GM12878 (cell line): ENCODE data around the gene CLDN7. TPM values are rescaled to one million over a fixed set of nuclear protein-coding genes. Genes with fewer than 3 reads are reported as not detected.

ENCODE experiments used
- CBFB ChIP-seq: IDR thresholded peaks from 2 replicates; pipeline ENCODE4 v1.6.1; 2016; ENCODE audit warnings: antibody characterized with exemption, low read depth
- CBX5 ChIP-seq: sonication (generic); IDR thresholded peaks from 2 replicates; pipeline ENCODE4 v1.6.1; 2016; ENCODE audit warnings: low read depth, moderate library complexity, mild to moderate bottlenecking, inconsistent platforms
- CEBPB ChIP-seq, 2 experiments: fragments of 150-350 bp in 1 of 2; IDR thresholded peaks; 2 replicates each; pipeline ENCODE4 v1.6.1; 2012 to 2014; ENCODE audit warnings: low read depth in 2 of 2, low read length in 2 of 2, borderline replicate concordance in 1 of 2, inconsistent platforms in 1 of 2
- IKZF1 ChIP-seq: fragments of 450-650 bp; conservative IDR thresholded peaks from 2 replicates; pipeline ENCODE4 v1.6.1; 2017; ENCODE audit warnings: antibody characterized with exemption, mild to moderate bottlenecking
- MEF2B ChIP-seq: fragments of 450-650 bp; IDR thresholded peaks from 2 replicates; pipeline ENCODE4 v1.6.1; 2018; ENCODE audit warnings: mild to moderate bottlenecking, moderate library complexity; ENCODE audit not compliant: partially characterized antibody, poor library complexity, severe bottlenecking
- MTA3 ChIP-seq: IDR thresholded peaks from 2 replicates; pipeline ENCODE4 v1.6.1; 2012; ENCODE audit warnings: low read length, inconsistent platforms, borderline replicate concordance
- NFIC ChIP-seq: IDR thresholded peaks from 2 replicates; pipeline ENCODE4 v1.6.1; 2012; ENCODE audit warnings: low read depth, mild to moderate bottlenecking, inconsistent platforms, low read length, moderate library complexity
- NFYA ChIP-seq: IDR thresholded peaks from 2 replicates; pipeline ENCODE4 v1.6.1; 2011; ENCODE audit warnings: low read depth, mild to moderate bottlenecking, low read length, improper control_type of control experiment, borderline replicate concordance
- PAX8 ChIP-seq: fragments of 450-650 bp; IDR thresholded peaks from 2 replicates; pipeline ENCODE4 v1.6.1; 2017; ENCODE audit warnings: mild to moderate bottlenecking, moderate library complexity
- POLR2A ChIP-seq: IDR thresholded peaks from 2 replicates; pipeline ENCODE4 v1.6.1; 2011; ENCODE audit warnings: low read depth, mild to moderate bottlenecking, low read length
- POLR2AphosphoS2 ChIP-seq: IDR thresholded peaks from 2 replicates; pipeline ENCODE4 v1.6.1; 2011; ENCODE audit warnings: low read depth, mild to moderate bottlenecking, low read length, improper control_type of control experiment, moderate library complexity
- STAT3 ChIP-seq: IDR thresholded peaks from 2 replicates; pipeline ENCODE4 v1.6.1; 2011; ENCODE audit warnings: low read depth, low read length, improper control_type of control experiment
- SUZ12 ChIP-seq: fragments of 200-600 bp; sonication (generic); IDR thresholded peaks from one replicate; pipeline ENCODE4 v1.6.1; 2018; ENCODE audit warnings: antibody characterized with exemption, mild to moderate bottlenecking; ENCODE audit not compliant: unreplicated experiment
- TARDBP ChIP-seq: IDR thresholded peaks from 2 replicates; pipeline ENCODE4 v1.6.1; 2016; ENCODE audit warnings: borderline replicate concordance
- TBL1XR1 ChIP-seq: IDR thresholded peaks from 2 replicates; pipeline ENCODE4 v1.6.1; 2012; ENCODE audit warnings: low read depth, low read length, improper control_type of control experiment
- ZNF24 ChIP-seq: fragments of 450-650 bp; IDR thresholded peaks from 2 replicates; pipeline ENCODE4 v1.6.1; 2017; ENCODE audit warnings: antibody characterized with exemption, mild to moderate bottlenecking
- polyA plus RNA-seq, 11 experiments: library from polyadenylated mRNA; depleted of rRNA in 4 of 11; unstranded in 6 of 11; stranded (reverse) in 5 of 11; fragments of >200 nt; fragmentation: Nextera tagmentation in 4 of 11; fragmentation: Illumina TruSeq in 1 of 11; extraction: Ambion mirVana in 4 of 11; extraction: Trizol in 1 of 11; gene quantifications; 1 replicate in 1 of 11; 2 replicates in 10 of 11; pipeline versions ENCODE4 v1.2.1 to v1.2.3, GENCODE V29; 2011 to 2016; ENCODE audit warnings: inconsistent platforms in 2 of 11, missing spikeins in 2 of 11, low read depth in 1 of 11
- total RNA-seq, 4 experiments: library from RNA; depleted of rRNA in 3 of 4; stranded (reverse); fragments of >200 nt in 3 of 4; fragmentation: Illumina TruSeq in 1 of 4; extraction: Trizol in 1 of 4; gene quantifications; 2 replicates each; pipeline versions ENCODE4 v1.2.1 to v1.2.3, GENCODE V29; 2013 to 2021
- TF ChIP-seq, protein P1 (sequence below): fragments of 450-650 bp; formaldehyde crosslinking; IDR thresholded peaks from 2 replicates; pipeline ENCODE4 v1.5.0; 2022; ENCODE audit warnings: mild to moderate bottlenecking, missing genetic modification characterization
- TF ChIP-seq, protein P2 (sequence below): fragments of 450-650 bp; IDR thresholded peaks from 2 replicates; pipeline ENCODE4 v1.6.1; 2014; ENCODE audit warnings: mild to moderate bottlenecking
- TF ChIP-seq, protein P3 (sequence below): fragments of 150-350 bp; IDR thresholded peaks from 2 replicates; pipeline ENCODE4 v1.6.1; 2014; ENCODE audit warnings: mild to moderate bottlenecking, low read depth, low read length
- TF ChIP-seq, protein P4 (sequence below): fragments of 450-650 bp; IDR thresholded peaks from 2 replicates; pipeline ENCODE4 v1.6.1; 2017; ENCODE audit warnings: mild to moderate bottlenecking, moderate library complexity

Gene CLDN7
- total and polyA plus RNA-seq, 10 of the 15 experiments (the other 5 are each of a cell fraction or from before 2014, with no cell fraction given) = 0.19 to 1.3 (median 0.36) TPM; not detected in 5

DNA sequence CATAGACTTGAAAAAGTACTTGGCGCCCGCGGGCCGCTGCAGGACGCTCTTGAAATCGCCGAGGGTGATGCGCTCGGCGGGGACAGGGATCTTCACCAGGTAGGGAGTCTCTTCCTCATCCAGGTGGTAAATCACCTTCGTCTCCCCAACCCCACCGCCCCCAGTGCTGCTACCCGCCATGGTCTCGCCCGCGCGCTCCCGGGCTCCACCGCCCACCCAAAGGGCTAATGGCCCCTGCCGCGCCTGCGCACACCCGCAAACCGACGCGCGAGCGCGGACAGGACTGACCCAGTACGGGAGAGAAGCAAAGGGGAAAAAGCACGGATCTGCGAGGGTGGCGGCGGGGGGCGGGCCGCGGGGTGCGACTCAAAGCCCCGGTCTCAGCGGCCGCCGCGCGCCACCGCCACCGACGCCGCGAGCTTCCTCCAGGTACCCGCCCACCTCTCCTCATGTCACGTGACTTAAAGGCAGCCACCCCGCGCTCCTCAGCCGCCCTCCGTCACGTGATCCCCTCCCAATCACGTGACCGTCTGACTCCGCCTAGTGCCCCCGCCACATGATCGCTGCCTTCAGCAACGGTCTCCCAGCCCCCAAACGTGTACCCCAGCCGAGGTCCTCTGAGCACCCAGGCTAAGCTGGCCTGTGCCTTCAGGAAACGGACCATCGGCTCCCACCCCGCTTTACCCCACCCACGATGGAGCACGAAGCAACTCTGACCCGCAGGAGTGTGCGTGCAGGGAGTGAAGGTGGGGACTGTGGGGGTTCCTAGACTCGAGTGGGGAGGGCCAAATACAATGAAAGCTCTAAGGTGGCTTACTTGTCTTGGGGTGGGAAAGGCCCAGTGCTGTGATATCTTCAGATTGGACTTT is 28.0 kb downstream of the CLDN7 start, which contains the start of gene DVL2 (continued):
- TF ChIP-seq, protein P1, sequence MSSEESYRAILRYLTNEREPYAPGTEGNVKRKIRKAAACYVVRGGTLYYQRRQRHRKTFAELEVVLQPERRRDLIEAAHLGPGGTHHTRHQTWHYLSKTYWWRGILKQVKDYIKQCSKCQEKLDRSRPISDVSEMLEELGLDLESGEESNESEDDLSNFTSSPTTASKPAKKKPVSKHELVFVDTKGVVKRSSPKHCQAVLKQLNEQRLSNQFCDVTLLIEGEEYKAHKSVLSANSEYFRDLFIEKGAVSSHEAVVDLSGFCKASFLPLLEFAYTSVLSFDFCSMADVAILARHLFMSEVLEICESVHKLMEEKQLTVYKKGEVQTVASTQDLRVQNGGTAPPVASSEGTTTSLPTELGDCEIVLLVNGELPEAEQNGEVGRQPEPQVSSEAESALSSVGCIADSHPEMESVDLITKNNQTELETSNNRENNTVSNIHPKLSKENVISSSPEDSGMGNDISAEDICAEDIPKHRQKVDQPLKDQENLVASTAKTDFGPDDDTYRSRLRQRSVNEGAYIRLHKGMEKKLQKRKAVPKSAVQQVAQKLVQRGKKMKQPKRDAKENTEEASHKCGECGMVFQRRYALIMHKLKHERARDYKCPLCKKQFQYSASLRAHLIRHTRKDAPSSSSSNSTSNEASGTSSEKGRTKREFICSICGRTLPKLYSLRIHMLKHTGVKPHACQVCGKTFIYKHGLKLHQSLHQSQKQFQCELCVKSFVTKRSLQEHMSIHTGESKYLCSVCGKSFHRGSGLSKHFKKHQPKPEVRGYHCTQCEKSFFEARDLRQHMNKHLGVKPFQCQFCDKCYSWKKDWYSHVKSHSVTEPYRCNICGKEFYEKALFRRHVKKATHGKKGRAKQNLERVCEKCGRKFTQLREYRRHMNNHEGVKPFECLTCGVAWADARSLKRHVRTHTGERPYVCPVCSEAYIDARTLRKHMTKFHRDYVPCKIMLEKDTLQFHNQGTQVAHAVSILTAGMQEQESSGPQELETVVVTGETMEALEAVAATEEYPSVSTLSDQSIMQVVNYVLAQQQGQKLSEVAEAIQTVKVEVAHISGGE = peak; percentile 81
- TF ChIP-seq MTA3 (peak; percentile 89; the same call in 1 of the 2 replicates), POLR2AphosphoS2 (peak; percentile 98), TBL1XR1 (peak; percentile 92), CBX5 (no peak), CEBPB (IDR thresholded peaks at IDR 0.05; ENCODE audit: borderline replicate concordance in 1 of 2, low read depth in 2 of 2, low read length in 2 of 2) (no peak), TARDBP (no peak; the same call in 1 of the 2 replicates), CBFB (peak; percentile 44; the same call in 1 of the 2 replicates), ZNF24 (0 out of 2 replicates have a peak, but pooled peaks have one; percentile 17), POLR2A (peak; percentile 95), STAT3 (no peak), MEF2B (peak; percentile 89), IKZF1 (peak; percentile 89), NFIC (peak; percentile 83), PAX8 (peak; percentile 48; the same call in 1 of the 2 replicates), SUZ12 (no peak), NFYA (no peak)
- TF ChIP-seq, protein P2, sequence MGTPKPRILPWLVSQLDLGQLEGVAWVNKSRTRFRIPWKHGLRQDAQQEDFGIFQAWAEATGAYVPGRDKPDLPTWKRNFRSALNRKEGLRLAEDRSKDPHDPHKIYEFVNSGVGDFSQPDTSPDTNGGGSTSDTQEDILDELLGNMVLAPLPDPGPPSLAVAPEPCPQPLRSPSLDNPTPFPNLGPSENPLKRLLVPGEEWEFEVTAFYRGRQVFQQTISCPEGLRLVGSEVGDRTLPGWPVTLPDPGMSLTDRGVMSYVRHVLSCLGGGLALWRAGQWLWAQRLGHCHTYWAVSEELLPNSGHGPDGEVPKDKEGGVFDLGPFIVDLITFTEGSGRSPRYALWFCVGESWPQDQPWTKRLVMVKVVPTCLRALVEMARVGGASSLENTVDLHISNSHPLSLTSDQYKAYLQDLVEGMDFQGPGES = peak; percentile 87; the same call in 1 of the 2 replicates
- TF ChIP-seq, protein P3, sequence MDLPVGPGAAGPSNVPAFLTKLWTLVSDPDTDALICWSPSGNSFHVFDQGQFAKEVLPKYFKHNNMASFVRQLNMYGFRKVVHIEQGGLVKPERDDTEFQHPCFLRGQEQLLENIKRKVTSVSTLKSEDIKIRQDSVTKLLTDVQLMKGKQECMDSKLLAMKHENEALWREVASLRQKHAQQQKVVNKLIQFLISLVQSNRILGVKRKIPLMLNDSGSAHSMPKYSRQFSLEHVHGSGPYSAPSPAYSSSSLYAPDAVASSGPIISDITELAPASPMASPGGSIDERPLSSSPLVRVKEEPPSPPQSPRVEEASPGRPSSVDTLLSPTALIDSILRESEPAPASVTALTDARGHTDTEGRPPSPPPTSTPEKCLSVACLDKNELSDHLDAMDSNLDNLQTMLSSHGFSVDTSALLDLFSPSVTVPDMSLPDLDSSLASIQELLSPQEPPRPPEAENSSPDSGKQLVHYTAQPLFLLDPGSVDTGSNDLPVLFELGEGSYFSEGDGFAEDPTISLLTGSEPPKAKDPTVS = no peak
- TF ChIP-seq, protein P4, sequence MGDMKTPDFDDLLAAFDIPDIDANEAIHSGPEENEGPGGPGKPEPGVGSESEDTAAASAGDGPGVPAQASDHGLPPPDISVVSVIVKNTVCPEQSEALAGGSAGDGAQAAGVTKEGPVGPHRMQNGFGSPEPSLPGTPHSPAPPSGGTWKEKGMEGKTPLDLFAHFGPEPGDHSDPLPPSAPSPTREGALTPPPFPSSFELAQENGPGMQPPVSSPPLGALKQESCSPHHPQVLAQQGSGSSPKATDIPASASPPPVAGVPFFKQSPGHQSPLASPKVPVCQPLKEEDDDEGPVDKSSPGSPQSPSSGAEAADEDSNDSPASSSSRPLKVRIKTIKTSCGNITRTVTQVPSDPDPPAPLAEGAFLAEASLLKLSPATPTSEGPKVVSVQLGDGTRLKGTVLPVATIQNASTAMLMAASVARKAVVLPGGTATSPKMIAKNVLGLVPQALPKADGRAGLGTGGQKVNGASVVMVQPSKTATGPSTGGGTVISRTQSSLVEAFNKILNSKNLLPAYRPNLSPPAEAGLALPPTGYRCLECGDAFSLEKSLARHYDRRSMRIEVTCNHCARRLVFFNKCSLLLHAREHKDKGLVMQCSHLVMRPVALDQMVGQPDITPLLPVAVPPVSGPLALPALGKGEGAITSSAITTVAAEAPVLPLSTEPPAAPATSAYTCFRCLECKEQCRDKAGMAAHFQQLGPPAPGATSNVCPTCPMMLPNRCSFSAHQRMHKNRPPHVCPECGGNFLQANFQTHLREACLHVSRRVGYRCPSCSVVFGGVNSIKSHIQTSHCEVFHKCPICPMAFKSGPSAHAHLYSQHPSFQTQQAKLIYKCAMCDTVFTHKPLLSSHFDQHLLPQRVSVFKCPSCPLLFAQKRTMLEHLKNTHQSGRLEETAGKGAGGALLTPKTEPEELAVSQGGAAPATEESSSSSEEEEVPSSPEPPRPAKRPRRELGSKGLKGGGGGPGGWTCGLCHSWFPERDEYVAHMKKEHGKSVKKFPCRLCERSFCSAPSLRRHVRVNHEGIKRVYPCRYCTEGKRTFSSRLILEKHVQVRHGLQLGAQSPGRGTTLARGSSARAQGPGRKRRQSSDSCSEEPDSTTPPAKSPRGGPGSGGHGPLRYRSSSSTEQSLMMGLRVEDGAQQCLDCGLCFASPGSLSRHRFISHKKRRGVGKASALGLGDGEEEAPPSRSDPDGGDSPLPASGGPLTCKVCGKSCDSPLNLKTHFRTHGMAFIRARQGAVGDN = peak; percentile 73
